Right cardiac atrium (tissue), 5 donors: ENCODE measurements around the gene GUK1. TPM values are rescaled to one million over a fixed set of nuclear protein-coding genes. Genes with fewer than 3 reads are reported as not detected.

Experiments used
- ATAC-seq, 2 donors: fragments of 200-7000 bp; cut with Tn5 transposase; one replicate each; pipeline versions ENCODE4 v1.8.0 to v1.9.1; 2020; ENCODE audit warnings: moderate library complexity in 2 of 2, mild to moderate bottlenecking in 1 of 2
- DNase-seq, 3 donors: peaks; one replicate each; pipeline ENCODE4 v3.0.0-alpha.2; 2020
- H3K27ac ChIP-seq: one replicate; pipeline ENCODE4 v1.5.1; 2013; ENCODE audit warnings: mild to moderate bottlenecking, low read length, control low read depth, moderate library complexity
- H3K27me3 ChIP-seq: one replicate; pipeline ENCODE4 v1.6.1; 2013; ENCODE audit not compliant: control insufficient read depth, insufficient read depth
- H3K4me1 ChIP-seq: one replicate; pipeline ENCODE4 v1.6.1; 2013; ENCODE audit warnings: low read length; ENCODE audit not compliant: control insufficient read depth, insufficient read depth
- H3K4me3 ChIP-seq: one replicate; pipeline ENCODE4 v1.5.1; 2013; ENCODE audit warnings: low read length, control low read depth
- H3K9me3 ChIP-seq: one replicate; pipeline ENCODE4 v1.6.1; 2013; ENCODE audit warnings: low read length; ENCODE audit not compliant: control insufficient read depth
- WGBS: extraction: QIAGEN DNeasy Blood & Tissue Kit; methylation state at CpG from one replicate; pipeline ENCODE4 v1.1.7; 2013; 5-methylcytosine and 5-hydroxymethylcytosine counted together
- intact Hi-C, 4 donors: fragments of 100-400 bp; cut with DNase I; formaldehyde crosslinking; loops; one replicate each; pipeline versions ENCODE4 v1.11.0 to v1.14.0; 2022 to 2023
- polyA plus RNA-seq: library from polyadenylated mRNA; stranded (reverse); fragments of 200-250 nt; gene quantifications from one replicate; pipeline ENCODE4 v1.2.3, GENCODE V29; 2013
- total RNA-seq, 4 donors: library from RNA; stranded (reverse); fragmentation: NEBNext Ultra II Directional; extraction: Animal tissue kit (Norgen Biotek cat#: 25700); gene quantifications; one replicate each; pipeline ENCODE4 v1.2.1, GENCODE V29; 2021
- donor health status: healthy with polysubstance abuse.
- donor health status: DM: no; HTN: yes; CAD: no.
- donor health status: DM: no; HTN: no; CAD: no.
- donor health status: DM: no; HTN: yes; CAD: no; lungs with severe emphysema.
- donor health status: DM: yes; HTN: yes; CAD: no.

GUK1 gene
- total and polyA plus RNA-seq, 5 donors: 151 to 315 (median 182) TPM

DNA sequence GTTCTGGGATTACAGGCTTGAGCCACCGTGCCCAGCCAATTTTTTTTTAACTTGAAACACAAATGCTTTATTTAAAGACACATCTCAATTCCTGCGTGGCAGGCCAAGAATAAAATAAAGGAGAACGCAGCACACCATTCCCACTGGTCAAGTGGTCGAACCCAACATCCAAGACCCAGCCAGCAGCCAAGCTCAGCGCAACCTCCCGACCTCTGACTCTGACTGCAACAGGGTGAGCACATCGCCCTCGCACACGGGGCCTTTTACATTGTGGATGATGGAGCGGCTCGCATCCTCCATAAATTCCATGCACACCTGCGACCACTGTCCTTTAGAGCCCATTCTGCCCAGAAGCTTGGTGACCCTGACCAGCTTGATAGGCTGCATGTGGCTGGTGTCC is 5.5 kb upstream of the GUK1 start:
- Histone ChIP-seq H3K4me3 (no peak overlapping the region), H3K9me3 (no peaks in the 10 kb centered on the region), H3K27ac (no peak overlapping the region), H3K27me3 (no peaks in the 10 kb centered on the region), H3K4me1 (no peaks in the 10 kb centered on the region)
- intact Hi-C loops: loop anchor here in 1 of 4 donors (10.0 kb wide), 1 partner anchor 370 kb away; no protein-coding TSS in a partner anchor
- ATAC-seq (no peak), DNase-seq (no peak)
- WGBS: 84% methylated on average over 12 of the region's 12 CpGs

DNA sequence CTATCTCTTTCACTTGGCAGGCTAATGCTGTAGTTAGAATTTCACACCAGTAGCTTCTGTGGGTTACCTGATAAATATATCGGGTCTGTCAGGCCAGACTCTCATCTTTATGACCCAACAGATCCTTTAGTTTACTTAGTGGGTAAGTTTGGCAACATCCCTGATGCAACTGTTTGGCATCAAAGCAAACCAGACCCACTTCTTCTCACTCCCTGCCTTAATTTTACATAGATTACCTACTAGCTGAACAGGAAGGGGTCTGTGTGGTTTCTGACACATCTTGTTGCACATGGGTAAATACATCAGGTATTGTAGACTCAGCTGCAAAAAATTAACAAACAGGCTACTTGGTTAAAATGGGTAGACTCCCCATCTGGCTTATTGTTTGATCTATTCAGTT is 3.2 kb upstream of the GUK1 start:
- no peak for ATAC-seq
- Histone ChIP-seq H3K4me3 (no peak overlapping the region), H3K9me3 (no peaks in the 10 kb centered on the region), H3K4me1 (peaks cover 5% of the 10 kb centered on the region), H3K27ac (no peak overlapping the region), H3K27me3 (no peaks in the 10 kb centered on the region)
- intact Hi-C loops: loop anchor here in 1 of 4 donors (10.0 kb wide), 1 partner anchor 368 kb away; no protein-coding TSS in a partner anchor
- no peak for DNase-seq
- 32% methylated on average over 1 of the region's 1 CpG for WGBS

DNA sequence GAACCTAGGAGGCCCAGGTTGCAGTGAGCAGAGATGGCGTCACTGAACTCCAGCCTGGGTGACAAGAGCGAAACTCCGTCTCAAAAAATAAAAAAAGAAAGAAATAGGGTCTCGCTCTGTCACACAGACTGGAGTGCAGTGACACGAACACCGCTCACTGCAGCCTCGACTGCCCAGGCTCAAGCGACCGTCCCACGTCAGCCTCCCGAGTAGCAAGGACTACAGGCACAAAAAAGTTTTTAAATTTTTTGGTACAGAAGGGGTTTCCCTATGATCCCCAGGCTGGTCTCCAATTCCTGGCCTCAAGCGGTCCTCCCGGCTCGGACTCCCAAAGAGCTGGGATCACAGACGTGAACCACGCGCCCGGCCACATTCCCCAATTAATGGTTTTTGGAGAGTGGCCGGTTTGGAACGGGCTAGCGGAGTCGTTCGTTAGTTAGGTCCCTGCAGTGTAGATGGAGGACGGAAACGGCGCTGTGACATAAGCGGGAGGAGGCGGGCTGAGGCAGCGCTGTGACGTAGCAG is 611 bp upstream of the GUK1 start:
- intact Hi-C loops: loop anchor here in 1 of 4 donors (1.0 to 10.0 kb wide), 2 partner anchors 27 to 365 kb away; no protein-coding TSS in a partner anchor
- WGBS: 23% methylated on average over 30 of the region's 30 CpGs
- H3K4me1 ChIP-seq: peaks cover 14% of the 10 kb centered on the region

DNA sequence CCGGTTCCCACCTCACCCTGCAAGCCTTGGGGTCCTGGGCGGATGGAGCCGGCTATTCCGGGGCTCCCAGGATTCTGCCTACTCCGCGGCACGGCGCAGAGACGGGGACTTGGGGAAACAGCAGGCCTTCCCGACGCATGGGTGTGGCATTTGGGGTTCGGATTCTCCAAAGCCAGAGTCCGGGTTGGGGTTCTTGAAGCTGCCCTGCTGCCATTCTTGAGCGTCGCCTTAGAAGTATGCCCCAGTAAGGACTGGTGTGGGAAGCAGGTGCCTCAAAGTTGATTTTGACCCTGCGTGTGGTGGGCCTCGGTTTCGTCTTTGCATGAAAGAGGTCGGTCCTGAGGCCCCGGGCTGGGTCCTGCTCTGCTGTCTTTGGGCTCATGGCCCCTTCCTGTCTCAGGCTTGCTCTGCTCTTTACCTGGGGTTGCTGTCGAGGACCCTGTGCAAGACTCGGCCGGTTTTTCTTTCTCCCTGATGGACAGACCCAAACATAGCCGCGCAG is 696 bp downstream of the GUK1 start:
- intact Hi-C loops: loop anchor here in 1 of 4 donors (2.0 kb wide), 1 partner anchor 22 kb away; no protein-coding TSS in a partner anchor
- WGBS: 5% methylated on average over 25 of the region's 25 CpGs
- peak overlapping the region; percentile 72 for H3K4me3 ChIP-seq
- no peak for DNase-seq
- peak overlapping the region; percentile 83 for H3K27ac ChIP-seq
- H3K4me1 ChIP-seq: peaks cover 14% of the 10 kb centered on the region
- no peaks in the 10 kb centered on the region for H3K9me3 ChIP-seq
- no peak for ATAC-seq
- H3K27me3 ChIP-seq: no peaks in the 10 kb centered on the region

More for the DNA sequence above, 611 bp upstream of the GUK1 start:
- Histone ChIP-seq H3K27me3 (no peaks in the 10 kb centered on the region), H3K27ac (peak overlapping the region; percentile 74), H3K9me3 (no peaks in the 10 kb centered on the region), H3K4me3 (peak overlapping the region; percentile 55)
- ATAC-seq (no peak), DNase-seq (no peak)

DNA sequence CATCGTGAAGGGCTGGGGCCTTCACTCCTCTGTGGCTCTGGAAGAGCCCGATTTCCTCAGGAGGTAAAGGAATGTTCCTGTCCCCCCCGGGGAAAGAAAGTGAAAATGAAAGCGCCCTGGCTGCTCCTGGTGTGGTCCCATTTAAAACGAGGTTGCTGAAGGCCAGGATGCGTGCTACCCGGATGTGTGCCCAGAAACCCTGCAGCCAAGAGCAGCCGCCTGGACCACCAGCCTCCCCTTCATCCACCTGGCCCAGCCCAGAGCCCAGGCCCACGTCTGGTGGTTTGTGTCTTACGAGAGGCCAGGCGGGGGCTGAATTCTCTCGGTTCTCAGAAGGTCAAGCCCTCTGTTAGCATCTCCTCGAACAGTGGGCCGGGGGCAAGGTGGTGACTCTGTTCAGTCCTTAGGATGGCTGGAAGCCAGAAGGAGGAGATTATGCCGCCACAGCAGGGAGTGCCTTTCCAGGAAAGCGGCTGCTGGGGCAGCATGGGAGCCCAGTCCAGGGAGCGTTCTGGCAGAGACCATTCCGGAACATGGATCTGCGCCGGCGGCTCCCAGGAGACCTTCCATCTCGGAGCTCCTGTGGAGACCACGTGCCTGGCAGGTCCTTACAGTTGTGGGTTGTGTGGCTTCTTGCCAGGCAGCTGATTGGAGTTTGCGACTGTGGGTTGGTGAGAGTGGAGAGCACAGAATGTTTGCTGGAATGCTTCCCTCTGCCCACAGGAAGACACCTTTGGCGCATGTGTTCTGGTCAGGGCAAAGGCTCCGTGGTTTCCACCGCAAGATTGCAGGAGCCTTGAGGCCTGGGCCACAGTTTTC is 1.4 kb downstream of the GUK1 start:
- Histone ChIP-seq H3K4me3 (peak overlapping the region; percentile 72), H3K27ac (peak overlapping the region; percentile 83), H3K27me3 (no peaks in the 10 kb centered on the region), H3K9me3 (no peaks in the 10 kb centered on the region), H3K4me1 (peaks cover 14% of the 10 kb centered on the region)
- WGBS: 27% methylated on average over 27 of the region's 27 CpGs
- intact Hi-C loops: loop anchor here in 1 of 4 donors (2.0 kb wide), 1 partner anchor 21 kb away; no protein-coding TSS in a partner anchor
- DNase-seq: peak; percentile 79 to 88 (median 87)
- peak in 1 of 2 donors; percentile 0 for ATAC-seq

DNA sequence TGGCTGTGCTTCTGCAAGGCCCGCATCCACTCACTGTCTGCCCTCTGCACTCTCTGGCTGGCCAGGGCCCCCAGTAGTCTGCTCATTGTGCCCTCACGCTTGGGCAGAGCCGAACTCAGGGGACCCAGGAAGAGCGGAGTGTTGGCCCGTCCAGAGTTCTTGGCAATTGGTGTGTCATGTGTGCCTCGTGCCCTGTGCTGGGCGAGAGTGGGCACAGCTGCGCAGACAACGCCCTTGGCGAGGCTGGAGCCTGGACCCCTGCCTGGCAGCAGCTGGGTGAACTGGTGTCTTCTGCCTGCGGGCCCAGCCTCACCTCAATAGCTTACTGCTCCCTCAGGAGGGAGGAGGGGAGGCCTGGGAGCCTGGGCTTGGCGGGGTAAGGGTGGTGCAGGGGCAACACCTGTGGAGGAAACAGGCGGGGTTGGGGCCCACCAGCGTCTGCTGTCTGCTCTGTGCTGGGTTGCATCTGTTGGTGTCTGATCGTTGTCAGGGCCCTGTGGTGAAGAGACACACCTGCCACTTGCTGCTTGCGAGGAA is 2.1 kb downstream of the GUK1 start:
- no peaks in the 10 kb centered on the region for H3K9me3 ChIP-seq
- peak in 2 of 3 donors; percentile 50 to 58 for DNase-seq
- H3K4me3 ChIP-seq: no peak overlapping the region
- peaks cover 14% of the 10 kb centered on the region for H3K4me1 ChIP-seq
- no peak for ATAC-seq
- H3K27me3 ChIP-seq: no peaks in the 10 kb centered on the region
- 76% methylated on average over 16 of the region's 16 CpGs for WGBS
- H3K27ac ChIP-seq: peak overlapping the region; percentile 83
- intact Hi-C loops: no loop called here

DNA sequence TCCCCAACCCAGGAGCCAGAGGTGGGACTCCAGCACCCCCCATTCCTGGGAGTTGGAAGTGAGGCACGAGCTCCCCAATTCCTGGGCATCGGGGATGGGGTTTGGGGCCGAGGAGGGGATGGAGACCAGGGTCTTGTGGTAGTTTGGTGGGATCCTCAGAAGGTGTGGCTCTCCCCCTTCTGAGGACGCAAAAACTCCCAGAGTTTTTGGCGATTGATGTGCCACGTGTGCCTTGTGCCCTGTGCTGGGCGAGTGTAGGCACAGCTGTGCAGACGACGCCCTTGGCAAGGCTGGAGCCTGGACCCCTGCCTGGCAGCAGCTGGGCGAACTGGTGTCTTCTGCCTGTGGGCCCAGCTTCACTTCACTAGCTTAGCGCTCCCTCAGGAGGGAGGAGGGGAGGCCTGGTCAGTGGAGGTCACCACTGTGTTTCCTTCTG is 2.6 kb downstream of the GUK1 start:
- intact Hi-C loops: no loop called here
- Histone ChIP-seq H3K27me3 (no peaks in the 10 kb centered on the region), H3K9me3 (no peaks in the 10 kb centered on the region), H3K4me3 (no peak overlapping the region), H3K27ac (no peak overlapping the region), H3K4me1 (peaks cover 14% of the 10 kb centered on the region)
- 79% methylated on average over 11 of the region's 11 CpGs for WGBS
- ATAC-seq (no peak), DNase-seq (no peak)

DNA sequence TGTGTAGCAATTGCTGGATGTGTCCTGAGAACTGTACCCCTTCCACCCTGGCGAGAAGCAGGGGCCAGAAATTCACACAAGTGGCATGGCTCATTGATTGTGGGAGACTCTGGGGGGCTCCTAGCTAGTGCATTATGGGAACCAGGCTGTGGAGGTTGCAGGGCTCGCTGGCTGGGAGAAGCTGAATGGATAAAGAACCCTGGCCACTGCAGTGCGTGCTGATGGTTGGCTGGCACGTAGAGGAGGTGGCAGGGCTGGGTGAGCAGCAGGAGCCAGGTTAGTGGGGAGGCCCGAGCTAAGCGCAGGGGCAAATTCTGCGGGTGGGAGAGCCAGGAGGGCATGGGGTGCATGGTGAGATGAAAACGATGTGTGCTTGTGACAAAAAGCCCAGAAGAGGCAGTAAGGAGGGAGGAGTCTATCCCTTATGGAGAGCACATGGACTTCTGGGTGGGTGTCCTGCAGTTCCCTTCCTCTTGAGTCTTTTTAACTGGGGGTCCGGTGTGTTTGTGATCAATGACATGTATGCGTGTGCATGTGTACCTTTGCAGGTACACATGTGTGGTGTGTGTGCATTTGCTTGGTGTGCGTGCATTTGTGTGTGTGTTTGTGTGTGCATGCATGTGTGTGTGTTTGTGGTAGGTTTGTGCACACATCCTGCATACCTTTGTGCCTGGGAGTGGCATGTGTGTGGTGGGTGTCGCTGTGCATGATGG is 3.6 kb downstream of the GUK1 start:
- intact Hi-C loops: no loop called here
- 86% methylated on average over 12 of the region's 12 CpGs for WGBS
- H3K4me1 ChIP-seq: peaks cover 14% of the 10 kb centered on the region
- no peak overlapping the region for H3K27ac ChIP-seq
- H3K9me3 ChIP-seq: no peaks in the 10 kb centered on the region
- no peak for ATAC-seq
- H3K27me3 ChIP-seq: no peaks in the 10 kb centered on the region
- DNase-seq: no peak
- H3K4me3 ChIP-seq: no peak overlapping the region

DNA sequence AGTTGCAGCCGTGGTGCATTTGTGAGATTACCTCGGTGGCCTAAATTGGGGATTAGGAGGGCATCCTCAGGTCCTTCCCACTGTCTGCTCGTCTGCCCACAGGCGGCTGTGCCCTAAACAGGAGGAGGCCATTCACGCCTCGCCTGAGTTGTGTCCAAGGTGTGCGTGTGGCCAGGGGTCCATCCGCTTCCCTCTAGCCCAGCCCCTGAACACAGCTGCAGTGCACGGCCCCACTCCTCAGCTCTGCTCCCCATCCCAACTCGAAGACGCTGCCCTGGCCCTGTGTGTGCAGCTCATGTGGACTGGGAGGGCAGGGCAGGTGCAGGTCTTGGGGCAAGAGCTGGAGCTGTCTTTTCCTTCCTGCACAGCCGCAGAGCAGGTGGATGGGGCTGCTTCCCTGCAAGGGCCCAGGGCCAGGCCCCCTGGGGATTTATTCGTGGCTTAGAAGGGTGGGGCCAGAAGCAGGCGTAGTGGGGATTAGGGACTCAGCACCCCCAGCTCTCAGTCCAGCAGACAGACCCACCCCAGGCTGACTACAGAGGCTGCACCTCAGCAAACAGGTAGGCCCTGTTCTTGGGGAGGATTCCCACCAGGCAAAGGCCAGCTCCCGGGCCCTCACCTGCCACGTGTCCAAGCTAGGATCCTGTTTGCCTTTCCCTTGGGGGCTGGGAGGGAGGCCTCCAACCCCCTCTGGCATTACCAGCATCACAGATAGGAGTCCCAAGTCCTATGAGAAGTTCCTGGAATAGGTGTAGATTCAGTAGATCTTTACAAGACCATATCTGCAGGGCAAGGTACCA is 4.3 kb downstream of the GUK1 start:
- intact Hi-C loops: no loop called here
- DNase-seq (peak in 1 of 3 donors; percentile 56), ATAC-seq (no peak)
- 80% methylated on average over 16 of the region's 16 CpGs for WGBS
- H3K4me3 ChIP-seq: no peak overlapping the region
- no peak overlapping the region for H3K27ac ChIP-seq
- H3K4me1 ChIP-seq: peaks cover 20% of the 10 kb centered on the region
- no peaks in the 10 kb centered on the region for H3K27me3 ChIP-seq
- H3K9me3 ChIP-seq: no peaks in the 10 kb centered on the region

DNA sequence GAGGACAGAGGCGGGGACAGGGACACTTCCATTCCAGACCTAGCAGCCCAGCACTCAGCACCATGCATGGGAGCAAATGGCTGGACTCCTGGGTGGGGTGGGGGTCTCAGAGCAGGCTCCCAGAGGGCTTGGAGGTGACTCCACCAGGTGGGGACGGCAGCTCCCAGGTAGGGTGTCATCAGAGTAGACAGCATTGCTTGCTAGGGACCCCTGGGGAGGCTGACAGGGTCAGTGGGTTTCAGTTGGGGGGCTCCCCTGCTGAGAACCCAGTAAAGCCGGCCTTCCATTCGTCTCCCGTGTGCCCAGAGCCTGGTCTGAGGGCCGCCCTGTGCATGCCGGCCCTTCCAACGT is 4.9 kb downstream of the GUK1 start:
- no peak overlapping the region for H3K27ac ChIP-seq
- peaks cover 22% of the 10 kb centered on the region for H3K4me1 ChIP-seq
- no peak for ATAC-seq
- no peaks in the 10 kb centered on the region for H3K27me3 ChIP-seq
- no peaks in the 10 kb centered on the region for H3K9me3 ChIP-seq
- intact Hi-C loops: no loop called here
- 84% methylated on average over 8 of the region's 8 CpGs for WGBS
- no peak for DNase-seq
- H3K4me3 ChIP-seq: no peak overlapping the region
